Measurements from ENCODE around the gene PTGER3. TPM values are rescaled to one million over a fixed set of nuclear protein-coding genes. Genes with fewer than 3 reads are reported as not detected.

The PTGER3 gene
- total and polyA plus RNA-seq, 2 of the 4 experiments (the other 2 are of a cell fraction): not detected

GRCh38 chr1:70977575-70977974, 70.0 kb downstream of the PTGER3 start:
- no peak overlapping the region for H3K27ac ChIP-seq (ENCODE audit: insufficient read depth, low read length)
- no peaks in the 10 kb centered on the region for H4K20me1 ChIP-seq (ENCODE audit: insufficient read depth, low read length)
- ChIA-PET CTCF (no interaction called here), POLR2A (ENCODE audit: unreplicated experiment) (no interaction called here)
- H2BK20ac ChIP-seq (ENCODE audit: low read depth, low read length): no peak overlapping the region
- no peak overlapping the region for H2AFZ ChIP-seq (replicated peaks; ENCODE audit: low read length, poor library complexity)
- H3K9me1 ChIP-seq (ENCODE audit: insufficient read depth, low read length): no peaks in the 10 kb centered on the region
- H3K9ac ChIP-seq (ENCODE audit: low read depth, low read length): no peak overlapping the region
- ATAC-seq (ENCODE audit: low read depth) (no peak), DNase-seq (no peak)
- H3K4me2 ChIP-seq (ENCODE audit: low read depth, low read length): no peak overlapping the region
- no peak overlapping the region for H3K14ac ChIP-seq (replicated peaks; ENCODE audit: low read depth, low read length)
- H2BK120ac ChIP-seq (ENCODE audit: low read depth, low read length): no peak overlapping the region
- H3K56ac ChIP-seq (ENCODE audit: extremely low read depth, insufficient read depth, low read length): no peak overlapping the region
- no peak overlapping the region for H4K91ac ChIP-seq (ENCODE audit: insufficient read depth, low read depth, low read length)
- H3K4me1 ChIP-seq (ENCODE audit: control insufficient read depth, insufficient read depth, low read length): no peaks in the 10 kb centered on the region
- H4K5ac ChIP-seq (ENCODE audit: low read depth, low read length): no peak overlapping the region
- in situ Hi-C loops (cut with MboI; ENCODE audit: low sequenced_read_pairs) (no loop called here), intact Hi-C loops (cut with micrococcal nuclease) (no loop called here), dilution Hi-C loops (cut with HindIII; ENCODE audit: low sequenced_read_pairs, unreplicated experiment) (no loop called here)
- H2AK9ac ChIP-seq (replicated peaks; ENCODE audit: low read depth, low read length, poor library complexity): no peak overlapping the region
- H3K18ac ChIP-seq (ENCODE audit: low read depth, low read length): no peak overlapping the region
- WGBS, 2 experiments (ENCODE audit: extremely low coverage in 2 of 2, insufficient read length in 1 of 2): 17% methylated on average over 1 of the region's 3 CpGs; no CpG with 5 or more reads in 1 of the 2 experiments
- BruUV-seq (replicated peaks): no TSS peak
- no peaks in the 10 kb centered on the region for H3K79me1 ChIP-seq (ENCODE audit: low read depth in 1 of 2, low read length in 2 of 2)
- no peak overlapping the region for H3K4ac ChIP-seq (ENCODE audit: low read depth, low read length)
- H3K27me3 ChIP-seq (ENCODE audit: control insufficient read depth, insufficient read depth, low read length): no peaks in the 10 kb centered on the region
- H3K4me3 ChIP-seq (ENCODE audit: insufficient read depth, low read depth, low read length): no peak overlapping the region
- H3K36me3 ChIP-seq (ENCODE audit: control insufficient read depth, insufficient read depth, low read length): no peaks in the 10 kb centered on the region
- no peak overlapping the region for H4K8ac ChIP-seq (ENCODE audit: low read depth in 2 of 2, low read length in 2 of 2)
- no peak overlapping the region for H3K23ac ChIP-seq (ENCODE audit: low read depth, low read length)
- H3K9me3 ChIP-seq (ENCODE audit: control insufficient read depth, insufficient read depth, low read length): no peaks in the 10 kb centered on the region
- H2BK15ac ChIP-seq (ENCODE audit: low read depth, low read length): no peak overlapping the region
- no peak for TF ChIP-seq CHD1 (IDR thresholded peaks at IDR 0.05; ENCODE audit: low read depth, low read length)
- TF ChIP-seq ELK1 (IDR thresholded peaks at IDR 0.05; ENCODE audit: borderline replicate concordance, low read depth, low read length): no peak
- no peak for TF ChIP-seq NFE2L2 (IDR thresholded peaks at IDR 0.05; ENCODE audit: low read depth, low read length)
- TF ChIP-seq RAD21 (IDR thresholded peaks at IDR 0.05; ENCODE audit: low read length): no peak
- TF ChIP-seq MAZ (IDR thresholded peaks at IDR 0.05; ENCODE audit: borderline replicate concordance, low read depth, low read length): no peak
- no peak for TF ChIP-seq MAFK (IDR thresholded peaks at IDR 0.05; ENCODE audit: low read depth, low read length)
- no peak for TF ChIP-seq CTCF (conservative IDR thresholded peaks at IDR 0.05; ENCODE audit: low read depth, low read length)
- TF ChIP-seq MXI1 (IDR thresholded peaks at IDR 0.05; ENCODE audit: borderline replicate concordance, low read depth, low read length): no peak
- no peak for TF ChIP-seq CEBPB (IDR thresholded peaks at IDR 0.05; ENCODE audit: low read depth, low read length)
- TF ChIP-seq RCOR1 (IDR thresholded peaks at IDR 0.05; ENCODE audit: insufficient replicate concordance, low read length): no peak
- no peak for TF ChIP-seq USF2 (IDR thresholded peaks at IDR 0.05; ENCODE audit: low read depth, low read length)
- TF ChIP-seq BHLHE40 (IDR thresholded peaks at IDR 0.05; ENCODE audit: low read depth, low read length): no peak
- no peak overlapping the region for H2AK5ac ChIP-seq (ENCODE audit: low read depth, low read length)
- H2BK5ac ChIP-seq (ENCODE audit: low read depth, low read length, poor library complexity, severe bottlenecking): no peak overlapping the region
